OCI-LY3 (cell line): ENCODE measurements around the gene CCDC167.

Experiments
- H2AFZ ChIP-seq: fragments of 200-600, 300-600 bp; shearing (Covaris generic); 2 replicates; pipeline ENCODE4 v1.6.0; 2014; ENCODE audit warnings: antibody characterized with exemption, low read depth, low read length
- H3K27ac ChIP-seq: fragments of 200-600, 300-600 bp; sonication (generic); 2 replicates; pipeline ENCODE4 v1.5.1; 2014; ENCODE audit warnings: mild to moderate bottlenecking, low read length, moderate library complexity, mixed read lengths
- H3K27me3 ChIP-seq: fragments of 200-600, 300-600 bp; sonication (generic); 2 replicates; pipeline ENCODE4 v1.6.1; 2014; ENCODE audit warnings: low read depth, low read length, mixed read lengths
- H3K36me3 ChIP-seq: fragments of 200-600, 300-600 bp; sonication (generic); replicated peaks from 2 replicates; pipeline ENCODE3; 2014; ENCODE audit warnings: low read depth, low read length, mixed read lengths
- H3K4me1 ChIP-seq: fragments of 300-600, 200-600 bp; sonication (generic); 2 replicates; pipeline ENCODE4 v1.6.1; 2014; ENCODE audit warnings: low read length, mixed read lengths
- H3K4me2 ChIP-seq: fragments of 200-600, 300-600 bp; sonication (generic); 2 replicates; pipeline ENCODE4 v1.6.1; 2014; ENCODE audit warnings: low read length, mixed read lengths
- H3K4me3 ChIP-seq: fragments of 300-600, 200-600 bp; sonication (generic); 2 replicates; pipeline ENCODE4 v1.5.1; 2014; ENCODE audit warnings: antibody characterized with exemption, mild to moderate bottlenecking, low read length, moderate library complexity
- H3K79me2 ChIP-seq: fragments of 300-600, 200-600 bp; shearing (Covaris generic); 2 replicates; pipeline ENCODE4 v1.6.1; 2014; ENCODE audit warnings: mild to moderate bottlenecking, low read length, mixed read lengths
- H3K9ac ChIP-seq: fragments of 300-600, 200-600 bp; shearing (Covaris generic); 2 replicates; pipeline ENCODE4 v1.6.0; 2014; ENCODE audit warnings: mild to moderate bottlenecking, low read length, moderate library complexity
- H3K9me3 ChIP-seq: fragments of 200-600, 300-600 bp; shearing (Covaris generic); 2 replicates; pipeline ENCODE4 v1.6.1; 2014; ENCODE audit warnings: low read length, mixed read lengths; ENCODE audit not compliant: insufficient read depth
- H4K20me1 ChIP-seq: fragments of 200-600, 300-600 bp; sonication (generic); 2 replicates; pipeline ENCODE4 v1.6.1; 2016; ENCODE audit warnings: low read length, mixed read lengths; ENCODE audit not compliant: insufficient read depth
- EZH2phosphoT487 ChIP-seq: fragments of 200-600 bp; shearing (Covaris generic); IDR thresholded peaks from 2 replicates; pipeline ENCODE4 v1.6.1; 2018; ENCODE audit warnings: antibody characterized with exemption, mixed run types, low read depth
- TF ChIP-seq, protein P1 (sequence below): fragments of 200-600, 300-600 bp; sonication (generic); IDR thresholded peaks from 2 replicates; pipeline ENCODE4 v1.5.1; 2014; ENCODE audit warnings: antibody characterized with exemption, low read length, low read depth

The CCDC167 gene

GRCh38 chr6:37530297-37530696 lies 30.6 kb upstream of the CCDC167 start:
- H3K4me3 ChIP-seq: no peak overlapping the region
- H3K9ac ChIP-seq: no peak overlapping the region
- H3K36me3 ChIP-seq: no peaks in the 10 kb centered on the region
- no peaks in the 10 kb centered on the region for H4K20me1 ChIP-seq
- no peaks in the 10 kb centered on the region for H3K79me2 ChIP-seq
- H3K27ac ChIP-seq: no peak overlapping the region
- H3K4me1 ChIP-seq: peaks cover 17% of the 10 kb centered on the region
- peaks cover 56% of the 10 kb centered on the region for H3K27me3 ChIP-seq
- no peak overlapping the region for H2AFZ ChIP-seq
- H3K4me2 ChIP-seq: no peak overlapping the region
- TF ChIP-seq, protein P1, sequence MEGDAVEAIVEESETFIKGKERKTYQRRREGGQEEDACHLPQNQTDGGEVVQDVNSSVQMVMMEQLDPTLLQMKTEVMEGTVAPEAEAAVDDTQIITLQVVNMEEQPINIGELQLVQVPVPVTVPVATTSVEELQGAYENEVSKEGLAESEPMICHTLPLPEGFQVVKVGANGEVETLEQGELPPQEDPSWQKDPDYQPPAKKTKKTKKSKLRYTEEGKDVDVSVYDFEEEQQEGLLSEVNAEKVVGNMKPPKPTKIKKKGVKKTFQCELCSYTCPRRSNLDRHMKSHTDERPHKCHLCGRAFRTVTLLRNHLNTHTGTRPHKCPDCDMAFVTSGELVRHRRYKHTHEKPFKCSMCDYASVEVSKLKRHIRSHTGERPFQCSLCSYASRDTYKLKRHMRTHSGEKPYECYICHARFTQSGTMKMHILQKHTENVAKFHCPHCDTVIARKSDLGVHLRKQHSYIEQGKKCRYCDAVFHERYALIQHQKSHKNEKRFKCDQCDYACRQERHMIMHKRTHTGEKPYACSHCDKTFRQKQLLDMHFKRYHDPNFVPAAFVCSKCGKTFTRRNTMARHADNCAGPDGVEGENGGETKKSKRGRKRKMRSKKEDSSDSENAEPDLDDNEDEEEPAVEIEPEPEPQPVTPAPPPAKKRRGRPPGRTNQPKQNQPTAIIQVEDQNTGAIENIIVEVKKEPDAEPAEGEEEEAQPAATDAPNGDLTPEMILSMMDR: no peak
- no peak for TF ChIP-seq EZH2phosphoT487
- no peaks in the 10 kb centered on the region for H3K9me3 ChIP-seq

GRCh38 chr6:37528541-37528940 lies 28.8 kb upstream of the CCDC167 start:
- no peaks in the 10 kb centered on the region for H4K20me1 ChIP-seq
- no peak for TF ChIP-seq EZH2phosphoT487
- TF ChIP-seq, protein P1: no peak
- H2AFZ ChIP-seq: no peak overlapping the region
- no peak overlapping the region for H3K27ac ChIP-seq
- no peak overlapping the region for H3K4me3 ChIP-seq
- H3K4me2 ChIP-seq: peak overlapping the region; percentile 37
- H3K9ac ChIP-seq: no peak overlapping the region
- H3K9me3 ChIP-seq: no peaks in the 10 kb centered on the region
- H3K4me1 ChIP-seq: peaks cover 17% of the 10 kb centered on the region
- H3K79me2 ChIP-seq: no peaks in the 10 kb centered on the region
- peaks cover 48% of the 10 kb centered on the region for H3K27me3 ChIP-seq
- H3K36me3 ChIP-seq: no peaks in the 10 kb centered on the region

GRCh38 chr6:37525460-37526357 lies 26.0 kb upstream of the CCDC167 start:
- no peak overlapping the region for H3K4me2 ChIP-seq
- H3K4me1 ChIP-seq: peaks cover 23% of the 10 kb centered on the region
- no peaks in the 10 kb centered on the region for H4K20me1 ChIP-seq
- no peaks in the 10 kb centered on the region for H3K79me2 ChIP-seq
- no peak overlapping the region for H2AFZ ChIP-seq
- H3K27ac ChIP-seq: no peak overlapping the region
- TF ChIP-seq EZH2phosphoT487: no peak
- TF ChIP-seq, protein P1: no peak
- H3K36me3 ChIP-seq: no peaks in the 10 kb centered on the region
- H3K4me3 ChIP-seq: no peak overlapping the region
- peaks cover 19% of the 10 kb centered on the region for H3K27me3 ChIP-seq
- H3K9me3 ChIP-seq: no peaks in the 10 kb centered on the region
- H3K9ac ChIP-seq: no peak overlapping the region

- Histone ChIP-seq H3K27ac (no peak overlapping the region), H3K4me1 (peaks cover 23% of the 10 kb centered on the region), H4K20me1 (no peaks in the 10 kb centered on the region), H3K27me3 (peaks cover 14% of the 10 kb centered on the region), H3K9ac (no peak overlapping the region), H3K79me2 (no peaks in the 10 kb centered on the region), H2AFZ (no peak overlapping the region), H3K4me2 (no peak overlapping the region), H3K9me3 (no peaks in the 10 kb centered on the region), H3K36me3 (no peaks in the 10 kb centered on the region), H3K4me3 (no peak overlapping the region)
- TF ChIP-seq EZH2phosphoT487: no peak
- TF ChIP-seq, protein P1: no peak
These were observed 25.3 kb upstream of the CCDC167 start for GRCh38 chr6:37524970-37525318.
